GM18499 (cell line): Measurements from ENCODE around the gene GABRR1.
"Not testable (repeated sequence)": the region's sequence is repeated elsewhere in the genome, so short reads cannot be mapped to it uniquely, and the experiment has no call there.

Experiments
- ATAC-seq: cut with Tn5 transposase; IDR thresholded peaks from one replicate; pipeline ENCODE4 v1.9.1; 2021; ENCODE audit warnings: moderate number of reproducible peaks; ENCODE audit not compliant: insufficient read depth, unreplicated experiment

GABRR1 gene

DNA sequence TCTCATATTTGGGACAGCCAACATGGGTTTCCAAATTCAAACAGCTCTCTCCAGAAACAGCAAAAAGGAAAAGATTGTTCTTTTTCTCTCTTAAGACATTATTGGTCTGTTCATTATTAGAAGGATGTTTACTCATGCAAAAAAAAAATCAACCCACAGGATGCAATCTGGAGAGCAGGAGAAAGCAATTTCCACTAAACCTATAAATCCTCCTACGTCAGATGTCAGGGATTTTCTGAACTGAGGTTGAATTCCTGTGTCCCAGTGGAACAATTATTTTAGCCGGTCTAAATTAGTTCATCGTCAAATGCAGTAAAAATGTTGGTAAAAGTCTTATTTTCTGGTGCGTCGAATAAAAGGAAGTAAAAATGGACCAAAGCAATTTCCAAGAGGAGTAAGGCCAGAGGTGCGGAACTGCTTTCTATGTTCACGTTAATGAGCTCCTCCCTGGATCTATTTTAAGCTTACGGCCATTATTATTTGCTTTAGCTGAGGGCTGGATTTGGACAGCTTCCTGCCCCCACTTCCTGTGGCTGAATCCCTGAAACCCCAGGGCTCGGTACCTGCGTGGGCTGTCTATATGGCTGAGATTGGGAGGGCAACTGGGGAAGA, at the start of gene GABRR1:
TSS of gene GABRR1 (minus strand) at position 60 of the 612 bp plus-strand sequence. CDS start at position 24, 36 bp downstream.
- no peak for ATAC-seq

DNA sequence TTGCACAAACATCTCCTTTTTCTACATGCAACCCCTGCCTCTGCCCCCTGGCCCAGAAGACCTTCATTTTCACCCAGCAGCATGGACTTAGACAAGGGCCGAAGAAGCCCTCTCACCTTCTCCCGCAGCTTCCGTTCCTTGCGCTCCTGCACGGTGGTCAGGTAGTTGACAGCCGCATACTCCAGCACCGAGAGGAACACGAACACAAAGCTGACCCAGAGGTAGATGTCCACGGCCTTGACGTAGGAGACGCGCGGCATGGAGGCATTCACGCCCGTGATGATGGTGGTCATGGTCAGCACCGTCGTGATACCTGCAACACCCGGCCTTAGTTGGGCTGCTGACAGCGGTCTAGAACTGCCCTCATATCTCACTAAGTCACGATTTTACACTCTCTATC, 47.1 kb upstream of the GABRR1 start:
- no peak for ATAC-seq

DNA sequence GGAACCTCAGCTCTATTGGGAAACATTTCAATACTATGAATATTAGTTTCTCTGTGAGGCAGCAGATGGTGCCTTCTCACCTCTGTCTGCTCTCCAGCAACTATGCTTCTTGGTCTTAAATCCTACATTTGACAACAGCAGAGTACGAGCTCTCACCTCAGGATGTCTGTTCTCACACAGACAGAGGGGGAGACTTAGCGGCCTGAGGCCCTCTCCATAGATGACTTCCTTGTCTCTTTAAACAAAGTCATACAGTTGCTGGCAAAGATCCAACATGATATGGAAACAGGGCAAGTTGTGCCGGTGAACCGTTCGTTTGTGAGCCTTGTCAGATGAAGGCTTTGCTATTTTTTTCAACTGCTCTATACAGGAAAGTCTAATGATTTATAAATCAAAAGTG, 43.7 kb upstream of the GABRR1 start:
- no peak for ATAC-seq

DNA sequence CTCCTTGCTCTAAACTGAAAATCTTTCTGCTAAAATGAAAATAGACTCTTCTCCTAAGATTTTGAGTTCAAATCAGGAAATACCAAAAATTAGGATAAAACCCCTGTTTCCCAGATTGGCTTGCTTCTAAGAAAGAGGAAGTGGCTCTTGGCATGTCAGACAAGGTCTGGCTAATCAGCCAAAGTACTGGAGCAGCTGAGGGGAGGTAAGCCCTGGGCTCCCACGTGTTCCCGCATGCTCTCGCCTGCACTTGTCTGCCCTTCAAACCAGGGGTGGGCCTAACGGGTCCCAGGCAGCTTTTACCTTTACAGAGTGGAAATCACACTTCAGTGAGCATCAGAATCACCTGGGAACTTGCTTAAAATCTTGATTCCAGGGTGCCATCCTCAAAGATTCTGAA, 43.2 kb upstream of the GABRR1 start:
- no peak for ATAC-seq

DNA sequence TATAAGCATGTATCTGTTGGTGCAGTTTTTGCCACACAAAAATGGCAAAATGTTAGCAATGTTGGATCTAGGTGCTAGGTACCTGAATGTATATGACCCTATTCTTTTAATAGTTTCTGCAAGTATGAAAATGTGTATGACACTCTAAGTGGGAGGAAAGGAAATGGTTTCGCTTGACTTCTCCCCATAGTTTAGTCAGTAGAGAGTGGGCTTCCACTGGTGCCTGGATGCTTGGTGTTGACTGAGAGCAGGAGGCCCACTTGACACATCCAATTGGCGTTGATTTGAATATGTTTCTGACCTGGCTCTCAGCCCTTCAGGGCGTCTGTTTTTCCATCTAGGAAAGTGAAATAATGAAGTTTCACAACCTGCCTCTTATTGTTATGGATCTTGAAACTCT, 41.8 kb upstream of the GABRR1 start:
- peak; percentile 67 for ATAC-seq

DNA sequence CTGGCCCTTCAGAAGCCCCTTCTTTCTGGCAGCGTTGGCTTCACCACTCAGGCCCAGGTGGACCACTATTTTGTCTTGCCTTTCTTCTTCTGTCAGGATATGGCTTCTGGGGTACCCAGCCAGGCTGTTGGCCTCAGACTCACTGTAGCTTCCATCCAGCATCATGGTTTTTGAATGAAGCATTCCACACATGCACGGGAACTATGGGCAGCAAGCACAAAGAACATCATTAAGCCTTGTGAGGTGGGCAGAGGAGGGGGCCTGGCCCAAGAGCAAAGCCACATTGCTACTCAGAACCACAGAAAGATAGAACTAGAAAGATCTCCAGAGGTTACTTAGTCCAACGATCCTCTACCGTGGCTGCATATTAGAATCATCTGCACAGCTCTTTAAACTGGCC, 40.6 kb upstream of the GABRR1 start:
- ATAC-seq, result no peak

DNA sequence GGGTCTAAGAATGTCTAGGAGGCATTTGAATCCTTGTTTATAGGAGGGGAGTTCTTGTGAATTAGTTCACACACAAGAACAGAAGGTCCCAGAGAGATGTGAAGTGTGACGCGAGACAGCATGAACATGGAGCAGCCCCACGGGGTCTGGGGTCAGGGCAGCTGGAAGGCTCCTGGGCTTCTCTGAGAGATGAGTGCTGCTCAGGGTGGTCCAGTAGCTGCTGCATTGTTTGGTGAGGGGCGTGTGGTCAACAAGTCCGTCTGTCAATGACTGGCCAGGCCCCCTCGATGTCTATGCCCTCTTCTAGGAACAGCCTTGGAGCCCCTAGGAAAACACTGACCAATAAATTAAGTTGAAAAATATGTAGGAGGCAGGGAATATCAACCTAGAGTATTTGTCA, 40.2 kb upstream of the GABRR1 start:
- ATAC-seq, result no peak

DNA sequence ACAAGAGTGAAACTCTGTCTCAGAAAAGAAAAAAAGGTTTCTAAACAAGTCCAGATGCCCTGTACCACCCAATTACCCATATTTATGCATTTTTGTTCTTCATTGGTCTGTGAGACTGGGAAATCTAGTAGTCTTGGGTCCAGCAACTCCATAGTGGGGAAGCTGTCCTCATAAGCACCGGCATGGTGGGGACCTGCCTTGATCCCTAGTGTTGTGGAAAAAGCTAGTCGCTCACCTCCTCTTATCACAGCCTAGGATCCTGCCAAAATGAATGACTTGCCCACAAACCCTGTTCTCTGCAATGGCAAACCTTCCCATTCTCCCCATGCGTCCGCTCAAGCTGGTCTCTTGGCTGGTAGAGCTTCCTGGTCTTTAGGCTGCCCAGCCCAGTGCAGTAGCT, 38.3 kb upstream of the GABRR1 start:
- no peak for ATAC-seq

DNA sequence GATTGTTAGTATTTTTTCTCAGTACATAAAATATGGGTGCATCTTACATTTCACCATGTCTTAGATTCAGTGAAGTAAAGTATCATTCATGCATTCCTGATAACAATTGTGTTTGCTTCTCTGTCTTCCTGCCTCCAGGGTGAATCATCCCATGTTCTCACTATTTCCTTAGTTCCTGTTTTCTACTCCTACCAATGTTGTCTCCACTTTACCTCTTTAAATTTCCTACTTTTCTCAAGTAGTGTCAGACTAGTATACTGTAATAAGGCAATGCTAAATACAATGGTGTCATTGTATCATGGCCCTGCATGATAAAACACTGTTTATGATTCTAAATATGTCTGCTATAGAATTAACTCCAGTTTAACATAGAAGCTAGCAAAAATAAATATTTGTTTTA, 37.4 kb upstream of the GABRR1 start:
- no peak for ATAC-seq

DNA sequence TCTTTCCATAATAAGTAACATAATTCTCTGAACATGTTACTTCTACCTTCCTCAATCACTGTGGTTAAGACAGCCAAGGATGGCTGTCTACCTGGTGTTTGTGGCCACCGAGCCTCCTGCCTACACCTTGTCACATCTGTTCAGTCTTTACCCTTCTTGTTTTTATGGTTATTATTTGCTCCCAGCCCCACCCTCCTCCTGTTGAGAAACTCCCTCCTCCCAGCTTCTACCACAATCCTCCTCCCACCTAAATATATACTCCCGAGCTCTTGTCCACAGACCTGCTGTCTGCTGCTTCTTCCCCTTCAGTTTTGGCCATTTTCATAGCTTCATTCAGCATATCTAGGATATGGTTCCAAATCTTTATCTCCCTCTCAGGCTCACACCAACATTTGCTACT, 35.7 kb upstream of the GABRR1 start:
- no peak for ATAC-seq

DNA sequence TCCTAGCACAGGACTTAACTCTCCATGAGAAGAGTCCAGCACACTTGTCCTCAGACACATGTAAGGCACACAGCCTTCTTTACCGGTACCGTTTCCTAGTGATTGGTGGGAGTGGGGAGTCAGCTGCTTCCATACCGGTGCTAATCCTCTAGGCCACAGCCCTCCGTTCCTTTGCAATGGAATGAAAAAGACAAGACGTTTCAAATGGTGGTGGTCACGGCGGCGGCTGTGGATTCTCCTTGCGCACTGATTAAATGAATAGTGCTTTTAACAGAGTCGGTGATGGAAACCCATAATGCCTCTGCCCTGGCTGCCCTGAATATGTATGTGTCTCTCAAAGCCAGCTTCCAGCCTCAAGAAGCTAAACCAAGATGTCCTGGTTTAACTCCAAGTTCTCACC, 34.8 kb upstream of the GABRR1 start:
- ATAC-seq, result no peak

DNA sequence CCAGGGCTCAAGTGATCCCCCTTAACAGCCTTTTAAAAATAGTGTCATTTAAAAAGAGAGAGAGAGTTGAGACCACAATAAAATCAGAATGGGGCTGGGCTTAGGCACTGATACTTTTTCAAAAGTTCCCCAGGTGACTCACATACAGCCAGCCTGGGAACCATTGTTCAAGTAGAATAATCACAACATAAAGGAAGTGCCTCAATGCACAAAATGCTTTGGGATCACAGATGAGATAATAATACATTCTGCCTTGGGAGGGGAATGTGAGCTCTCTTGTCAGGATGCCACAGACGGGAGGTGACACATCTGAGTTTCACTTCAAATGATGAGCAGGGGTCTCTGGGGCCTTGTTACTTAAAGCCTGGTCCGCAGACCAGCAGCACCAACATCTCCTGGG, 34.0 kb upstream of the GABRR1 start:
- ATAC-seq, result no peak

DNA sequence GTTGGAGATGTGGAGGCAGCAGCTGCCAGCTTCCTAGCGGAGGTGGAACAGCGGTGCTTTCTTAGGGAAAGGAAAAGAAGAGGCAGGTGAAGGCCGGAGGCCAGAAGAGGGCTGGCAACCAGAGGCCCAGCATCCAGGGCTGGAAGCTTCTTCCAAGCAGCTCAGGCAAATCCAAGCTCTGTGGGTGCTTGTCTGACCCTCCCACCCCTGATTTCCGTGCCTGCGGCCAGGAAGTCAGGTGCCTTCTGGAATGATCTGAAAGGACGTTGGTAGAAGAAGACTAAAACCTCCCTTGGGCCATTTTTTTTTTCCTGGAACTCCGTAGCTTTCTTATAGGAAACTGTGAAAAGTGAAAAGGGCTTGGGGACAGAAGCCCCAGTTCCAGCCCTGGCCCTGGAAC, 33.1 kb upstream of the GABRR1 start:
- ATAC-seq, result no peak

DNA sequence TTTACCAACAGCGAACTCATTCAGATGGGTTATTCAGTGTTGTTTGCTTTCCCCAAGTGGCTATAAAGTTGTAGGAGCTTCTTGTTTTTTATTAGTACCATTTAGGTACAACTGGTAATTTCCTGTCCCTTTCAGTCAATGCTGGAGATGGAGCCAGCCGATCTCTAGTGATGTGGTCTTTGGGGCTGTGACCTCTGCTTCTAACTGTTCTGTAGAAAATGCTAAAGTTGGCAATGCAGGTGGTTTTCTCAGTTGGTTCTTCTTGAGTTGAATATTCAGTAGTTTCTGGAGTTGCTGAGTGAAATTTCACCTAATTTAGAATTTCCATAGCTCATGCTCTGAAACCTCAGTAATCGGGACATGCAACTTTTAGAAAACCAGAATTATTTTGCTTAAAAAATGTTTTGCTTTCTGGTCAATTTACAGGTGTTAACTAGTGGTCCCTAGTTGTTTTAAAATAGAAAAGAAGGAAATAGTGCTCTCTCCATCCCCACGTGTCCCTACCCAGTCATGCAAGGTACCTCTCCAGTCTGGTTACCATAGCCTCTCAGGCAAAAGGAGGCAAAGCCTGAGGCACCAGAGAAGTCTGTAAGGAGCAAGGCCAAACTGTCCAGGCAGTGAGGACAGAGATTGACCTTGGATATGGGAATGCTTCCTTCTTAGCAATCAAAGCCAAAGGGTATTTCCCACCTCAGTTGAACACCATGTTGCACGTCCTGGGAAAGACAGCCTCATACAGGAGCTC, 27.3 kb upstream of the GABRR1 start:
- ATAC-seq, result peak; percentile 46

DNA sequence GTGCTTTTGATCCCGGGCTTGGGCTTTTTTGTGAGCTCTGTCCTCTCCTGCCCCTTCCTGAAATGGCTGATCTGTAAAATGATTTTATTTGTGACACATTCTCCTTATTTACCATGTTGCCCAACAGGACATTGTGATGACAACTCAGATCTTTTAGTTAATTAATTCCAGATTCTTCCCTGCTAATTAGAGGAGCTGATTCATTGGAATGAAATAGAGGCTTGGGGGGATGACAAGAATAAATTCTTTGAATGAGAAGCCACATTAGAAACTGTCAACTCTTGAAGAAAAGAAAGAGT, 26.1 kb upstream of the GABRR1 start:
- ATAC-seq, result no peak

DNA sequence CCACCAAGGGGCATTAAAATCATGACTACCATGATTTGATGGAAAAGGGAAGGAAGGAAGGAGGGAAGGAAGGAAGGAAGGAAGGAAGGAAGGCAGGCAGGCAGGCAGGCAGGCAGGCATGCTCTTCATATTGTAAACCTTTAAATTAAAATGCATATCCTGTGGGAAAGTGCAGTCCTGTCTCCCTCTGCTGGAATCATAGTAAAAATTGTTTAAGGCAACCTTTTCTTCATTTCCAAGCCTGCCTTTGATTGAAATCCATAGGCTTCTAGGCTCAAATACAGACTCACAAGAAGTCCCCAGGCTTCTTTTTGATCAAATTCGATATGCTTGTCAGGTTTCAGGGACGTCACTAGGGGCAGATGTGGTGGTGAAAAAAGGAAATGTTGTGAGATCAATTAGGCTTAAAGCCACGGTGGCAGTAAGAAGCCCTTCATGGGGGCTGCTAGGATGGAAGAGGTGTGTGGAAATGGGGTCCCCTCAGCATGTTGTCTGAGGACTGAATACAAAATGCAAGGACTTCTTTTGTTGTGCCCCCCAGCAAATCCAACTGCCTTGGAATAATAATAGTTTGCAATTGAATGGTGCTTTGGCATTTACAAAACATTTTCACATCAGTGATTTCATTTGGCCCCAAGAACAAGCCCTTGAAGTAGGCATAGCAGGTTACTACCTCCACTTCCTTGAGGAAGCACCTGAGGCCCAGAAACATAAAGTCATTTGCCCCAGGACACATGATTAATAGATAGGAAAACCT, 25.6 kb upstream of the GABRR1 start:
- no peak for ATAC-seq

DNA sequence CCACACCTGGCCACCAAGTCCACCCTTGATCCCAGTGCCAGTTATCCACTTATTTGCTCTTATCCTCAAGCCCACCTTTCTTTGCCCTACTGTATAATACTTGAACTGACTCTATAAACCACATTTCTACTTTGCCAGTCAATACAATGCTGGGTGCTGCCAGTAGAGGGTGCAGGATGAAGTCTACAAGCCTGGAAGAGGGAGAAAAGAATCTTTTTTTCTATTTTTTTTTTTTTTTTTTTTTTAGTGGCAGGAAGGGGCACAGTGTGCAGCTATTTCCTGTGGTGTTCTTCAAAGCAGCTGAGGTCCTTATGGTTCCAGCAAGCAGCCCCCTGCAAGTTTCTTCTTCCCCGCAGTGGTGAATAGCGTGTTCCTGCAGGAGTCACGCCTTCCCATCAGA, 22.2 kb upstream of the GABRR1 start:
- ATAC-seq, result no peak

DNA sequence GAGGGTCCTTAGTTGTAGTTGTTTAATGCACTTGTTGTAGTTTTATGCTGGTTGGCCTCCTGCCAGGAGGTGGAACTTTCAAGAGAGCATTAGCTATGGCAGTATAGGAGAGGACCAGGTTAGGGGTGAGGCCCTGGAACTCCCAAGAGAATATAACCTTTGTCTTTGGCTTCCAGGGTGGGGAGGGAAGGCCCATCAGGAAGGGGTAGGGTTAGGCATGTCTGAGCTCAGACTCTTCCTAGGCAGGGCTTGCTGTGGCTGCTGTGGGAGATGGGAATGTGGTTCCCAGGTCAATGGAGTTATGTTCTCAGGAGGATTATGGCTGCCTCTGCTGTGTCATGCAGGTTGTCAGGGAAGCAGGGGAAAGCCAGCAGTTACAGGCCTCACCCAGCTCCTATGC, 20.0 kb upstream of the GABRR1 start:
- no peak for ATAC-seq

DNA sequence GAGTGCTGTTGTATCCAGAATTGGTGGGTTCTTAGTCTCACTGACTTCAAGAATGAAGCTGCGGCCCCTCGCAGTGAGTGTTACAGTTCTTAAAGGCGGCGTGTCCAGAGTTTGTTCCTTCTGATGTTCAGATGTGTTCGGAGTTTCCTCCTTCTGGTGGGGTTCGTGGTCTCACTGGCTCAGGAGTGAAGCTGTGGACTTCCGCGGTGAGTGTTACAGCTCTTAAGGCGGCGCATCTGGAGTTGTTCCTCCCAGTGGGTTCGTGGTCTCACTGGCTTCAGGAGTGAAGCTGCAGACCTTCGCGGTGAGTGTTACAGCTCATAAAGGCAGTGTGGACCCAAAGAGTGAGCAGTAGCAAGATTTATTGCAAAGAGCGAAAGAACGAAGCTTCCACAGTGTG, 16.4 kb upstream of the GABRR1 start:
- ATAC-seq, result not testable (repeated sequence)

DNA sequence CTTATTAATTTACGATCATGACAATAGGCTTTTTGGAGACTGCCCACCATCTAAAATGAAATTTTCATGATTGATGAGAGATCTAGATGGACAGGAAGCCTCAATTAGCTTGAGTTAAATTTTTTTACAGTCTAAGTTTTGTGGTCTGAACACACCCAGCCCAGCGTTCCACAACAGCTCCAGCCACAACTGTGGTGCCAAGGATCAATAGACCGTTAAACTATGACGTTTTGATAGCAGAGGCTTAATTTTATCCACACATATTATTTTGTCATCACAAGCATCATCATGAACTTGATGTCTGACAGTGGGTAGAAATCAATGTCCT, 5.5 kb upstream of the GABRR1 start:
- no peak for ATAC-seq

DNA sequence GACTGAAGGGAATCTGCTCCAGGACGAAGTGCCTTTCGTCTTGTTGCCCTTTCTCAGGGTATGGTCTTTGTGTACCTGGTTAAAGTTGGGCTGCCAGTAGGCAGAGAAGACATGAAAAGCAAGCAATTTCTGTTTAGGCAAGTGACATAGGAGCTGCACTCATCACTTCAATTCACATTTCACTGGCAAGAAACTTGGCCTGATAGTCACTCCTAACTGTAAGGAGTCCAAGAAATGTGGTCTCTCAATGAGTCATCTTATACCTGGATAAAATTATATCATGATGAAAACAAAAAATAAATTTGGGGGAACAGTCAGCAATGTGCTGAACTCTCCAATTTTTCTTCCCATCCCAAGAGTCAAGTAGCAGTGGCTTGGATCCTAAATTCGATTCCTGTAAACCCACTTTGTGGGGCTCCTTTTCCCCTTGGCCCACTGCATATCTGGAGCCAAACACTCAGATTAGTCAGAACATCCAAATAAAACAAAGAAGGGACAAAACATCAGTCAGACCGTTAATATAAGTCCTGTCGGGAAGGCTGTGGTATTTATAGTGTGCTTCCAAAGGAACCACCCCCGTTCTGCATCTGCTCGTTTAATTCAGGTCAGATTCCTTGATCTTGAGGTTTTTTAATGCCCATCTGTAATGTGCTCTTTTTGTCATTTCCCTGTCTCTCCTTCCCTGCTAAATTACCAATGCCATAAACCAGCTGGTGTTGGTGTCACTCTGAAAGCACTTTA, 5.0 kb upstream of the GABRR1 start:
- ATAC-seq, result no peak
